PC-3 (cell line): ENCODE measurements around the gene FAM181B. TPM values are rescaled to one million over a fixed set of nuclear protein-coding genes. Genes with fewer than 3 reads are reported as not detected.

Experiments
- ATAC-seq: fragments of 200-7000 bp; cut with Tn5 transposase; 2 replicates; pipeline ENCODE4 v1.9.1; 2020; ENCODE audit warnings: mild to moderate bottlenecking, moderate library complexity
- BruUV-seq: library from RNA; stranded (reverse); fragments of 400-500 nt; replicated peaks from 2 replicates; lab custom pipeline; 2021; lab: Mats Ljungman, UMichigan
- CTCF ChIA-PET: fragments of 300-600 bp; sonication (Branson Sonifier 250); formaldehyde crosslinking; loops from one replicate; lab custom pipeline; 2022; ENCODE audit warnings: antibody characterized with exemption; lab: Charles Lee
- POLR2A ChIA-PET: fragments of 300-600 bp; sonication (Branson Sonifier 250); formaldehyde crosslinking; loops from one replicate; lab custom pipeline; 2022; ENCODE audit warnings: antibody characterized with exemption; ENCODE audit not compliant: unreplicated experiment; lab: Charles Lee
- DNase-seq: peaks from one replicate; pipeline ENCODE4 v3.0.0-alpha.2; 2015
- H2AFZ ChIP-seq: fragments of 300-600 bp; sonication (generic); 2 replicates; pipeline ENCODE4 v1.6.0; 2016; ENCODE audit warnings: antibody characterized with exemption, low read length
- H3F3A ChIP-seq: fragments of 300-600 bp; sonication (generic); one replicate; pipeline ENCODE4 v1.6.0; 2017; ENCODE audit warnings: antibody characterized with exemption, low read length, control low read depth, mild to moderate bottlenecking; ENCODE audit not compliant: unreplicated experiment
- H3K27ac ChIP-seq: fragments of 300-600 bp; sonication (generic); 2 replicates; pipeline ENCODE4 v1.5.1; 2016; ENCODE audit warnings: mild to moderate bottlenecking, low read length
- H3K27me3 ChIP-seq: fragments of 300-600 bp; sonication (generic); 2 replicates; pipeline ENCODE4 v1.6.1; 2016; ENCODE audit warnings: low read length, mixed read lengths
- H3K36me3 ChIP-seq: fragments of 300-600 bp; sonication (generic); 2 replicates; pipeline ENCODE4 v1.6.1; 2016; ENCODE audit warnings: low read depth, mixed run types, low read length, mixed read lengths
- H3K4me1 ChIP-seq: fragments of 300-600 bp; sonication (generic); 2 replicates; pipeline ENCODE4 v1.5.1; 2016; ENCODE audit warnings: low read length; ENCODE audit not compliant: insufficient read depth
- H3K4me2 ChIP-seq: fragments of 300-600 bp; sonication (generic); 2 replicates; pipeline ENCODE4 v1.6.0; 2016; ENCODE audit warnings: low read length
- H3K4me3 ChIP-seq: fragments of 300-600 bp; sonication (generic); 2 replicates; pipeline ENCODE4 v1.5.1; 2016; ENCODE audit warnings: mild to moderate bottlenecking, low read length, mixed read lengths
- H3K79me2 ChIP-seq: fragments of 300-600 bp; sonication (generic); 2 replicates; pipeline ENCODE4 v1.6.1; 2017; ENCODE audit warnings: low read length, mixed read lengths
- H3K9ac ChIP-seq: fragments of 300-600 bp; sonication (generic); 2 replicates; pipeline ENCODE4 v1.6.0; 2016; ENCODE audit warnings: mild to moderate bottlenecking, low read length
- H3K9me2 ChIP-seq: fragments of 300-600 bp; sonication (generic); replicated peaks from 2 replicates; pipeline ENCODE4 v1.6.1; 2016; ENCODE audit warnings: mixed run types, low read length, mixed read lengths
- H3K9me3 ChIP-seq: fragments of 300-600 bp; sonication (generic); 2 replicates; pipeline ENCODE4 v1.6.1; 2016; ENCODE audit warnings: low read length, mixed read lengths
- H4K20me1 ChIP-seq: fragments of 300-600 bp; sonication (generic); 2 replicates; pipeline ENCODE4 v1.6.1; 2016; ENCODE audit warnings: low read length, mixed read lengths
- EZH2 ChIP-seq: fragments of 300-600 bp; sonication (generic); IDR thresholded peaks from one replicate; pipeline ENCODE4 v1.6.1; 2017; ENCODE audit warnings: antibody characterized with exemption, mild to moderate bottlenecking, low read length; ENCODE audit not compliant: unreplicated experiment
- EZH2phosphoT487 ChIP-seq: fragments of 300-600 bp; sonication (generic); IDR thresholded peaks from 2 replicates; pipeline ENCODE4 v1.6.1; 2018; ENCODE audit warnings: mild to moderate bottlenecking, antibody characterized with exemption, low read length, borderline replicate concordance
- intact Hi-C: fragments of 100-400 bp; cut with micrococcal nuclease; formaldehyde crosslinking; loops from 2 replicates; pipeline ENCODE4 v1.9.0; 2023
- total RNA-seq: library from RNA; depleted of rRNA; stranded (reverse); fragments of >200 nt; gene quantifications from 2 replicates; pipeline ENCODE4 v1.2.3, GENCODE V29; 2014
- TF ChIP-seq, protein P1 (sequence below): fragments of 300-600 bp; sonication (generic); conservative IDR thresholded peaks from 2 replicates; pipeline ENCODE4 v1.5.1; 2017; ENCODE audit warnings: antibody characterized with exemption, low read depth, mild to moderate bottlenecking, low read length

The FAM181B gene
- total RNA-seq, 1 experiment from 2014 or later, result not detected

DNA sequence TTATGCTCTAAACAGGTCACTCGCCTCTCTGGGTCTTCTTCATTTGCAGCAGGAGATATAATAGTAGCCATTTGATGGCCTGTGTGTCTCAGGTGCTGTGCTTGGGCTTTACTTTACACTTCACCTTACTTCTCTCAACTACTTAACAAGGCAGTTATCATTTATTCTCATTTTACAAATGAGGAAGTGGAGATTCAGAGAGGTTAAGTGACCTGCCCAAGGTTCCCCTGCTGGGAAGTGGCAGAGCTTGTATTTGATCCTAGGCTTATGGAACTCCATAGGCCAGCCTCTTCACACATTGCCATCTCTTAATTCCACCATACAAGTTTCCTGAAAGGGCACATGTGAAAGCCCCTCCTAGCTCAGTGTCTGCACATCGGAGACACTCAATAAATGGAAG lies 30.4 kb downstream of the FAM181B start:
- H3K27me3 ChIP-seq, result no peaks in the 10 kb centered on the region
- no peak for DNase-seq
- ATAC-seq, result no peak
- H3K9ac ChIP-seq, result no peak overlapping the region
- no peaks in the 10 kb centered on the region for H3K9me2 ChIP-seq
- H3K9me3 ChIP-seq, result no peaks in the 10 kb centered on the region
- no peak overlapping the region for H2AFZ ChIP-seq
- no peak overlapping the region for H3K4me3 ChIP-seq
- H4K20me1 ChIP-seq, result no peaks in the 10 kb centered on the region
- no TSS peak for BruUV-seq
- intact Hi-C loops, result loop anchor here (5.0 kb wide), 1 partner anchor 1046 kb away; no protein-coding TSS in a partner anchor
- CTCF ChIA-PET, result no interaction called here
- no peaks in the 10 kb centered on the region for H3K36me3 ChIP-seq
- no peaks in the 10 kb centered on the region for H3K79me2 ChIP-seq
- no peaks in the 10 kb centered on the region for H3F3A ChIP-seq
- POLR2A ChIA-PET, result no interaction called here
- no peaks in the 10 kb centered on the region for H3K4me1 ChIP-seq
- TF ChIP-seq, protein P1, sequence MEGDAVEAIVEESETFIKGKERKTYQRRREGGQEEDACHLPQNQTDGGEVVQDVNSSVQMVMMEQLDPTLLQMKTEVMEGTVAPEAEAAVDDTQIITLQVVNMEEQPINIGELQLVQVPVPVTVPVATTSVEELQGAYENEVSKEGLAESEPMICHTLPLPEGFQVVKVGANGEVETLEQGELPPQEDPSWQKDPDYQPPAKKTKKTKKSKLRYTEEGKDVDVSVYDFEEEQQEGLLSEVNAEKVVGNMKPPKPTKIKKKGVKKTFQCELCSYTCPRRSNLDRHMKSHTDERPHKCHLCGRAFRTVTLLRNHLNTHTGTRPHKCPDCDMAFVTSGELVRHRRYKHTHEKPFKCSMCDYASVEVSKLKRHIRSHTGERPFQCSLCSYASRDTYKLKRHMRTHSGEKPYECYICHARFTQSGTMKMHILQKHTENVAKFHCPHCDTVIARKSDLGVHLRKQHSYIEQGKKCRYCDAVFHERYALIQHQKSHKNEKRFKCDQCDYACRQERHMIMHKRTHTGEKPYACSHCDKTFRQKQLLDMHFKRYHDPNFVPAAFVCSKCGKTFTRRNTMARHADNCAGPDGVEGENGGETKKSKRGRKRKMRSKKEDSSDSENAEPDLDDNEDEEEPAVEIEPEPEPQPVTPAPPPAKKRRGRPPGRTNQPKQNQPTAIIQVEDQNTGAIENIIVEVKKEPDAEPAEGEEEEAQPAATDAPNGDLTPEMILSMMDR, result no peak
- TF ChIP-seq EZH2, result no peak
- no peak for TF ChIP-seq EZH2phosphoT487
- H3K27ac ChIP-seq, result no peak overlapping the region
- H3K4me2 ChIP-seq, result no peak overlapping the region

DNA sequence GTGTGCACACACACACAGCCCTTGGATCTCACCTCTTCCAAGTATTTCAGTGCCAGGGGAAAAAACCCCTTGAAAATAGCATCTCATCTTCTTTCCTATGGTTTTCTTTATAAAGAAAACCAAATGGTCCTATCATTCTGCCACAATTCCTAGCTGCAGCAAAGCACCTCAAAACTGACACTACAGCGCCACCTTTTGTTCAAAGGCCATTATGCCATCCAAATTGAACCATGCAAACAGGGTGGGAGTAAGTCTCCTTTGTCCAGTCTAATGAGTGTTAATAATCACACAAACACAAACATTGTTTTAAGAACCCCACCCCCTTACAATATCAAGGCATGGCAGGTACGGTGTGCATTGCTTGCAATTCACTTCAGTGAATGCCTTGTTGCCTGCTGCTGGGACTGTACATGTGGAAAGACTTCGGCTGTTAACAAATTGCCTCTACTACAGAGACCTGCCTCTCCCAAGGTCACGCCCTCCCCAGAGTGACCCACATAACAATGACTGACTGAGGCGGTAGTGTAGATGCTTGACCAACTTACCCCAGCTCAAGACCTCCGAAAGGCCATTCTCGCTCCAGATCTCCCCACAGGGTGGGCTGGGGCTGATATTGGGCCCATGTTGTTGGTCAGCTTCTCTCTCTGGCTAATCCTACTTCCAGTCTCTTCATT lies 31.7 kb downstream of the FAM181B start:
- H2AFZ ChIP-seq, result no peak overlapping the region
- no TSS peak for BruUV-seq
- TF ChIP-seq EZH2phosphoT487 (no peak), EZH2 (no peak)
- TF ChIP-seq, protein P1, result peak; percentile 94
- peak; percentile 81 for DNase-seq
- H3K79me2 ChIP-seq, result no peaks in the 10 kb centered on the region
- intact Hi-C loops, result loop anchor here (5.0 kb wide), 1 partner anchor 1045 kb away; no protein-coding TSS in a partner anchor
- H3F3A ChIP-seq, result no peaks in the 10 kb centered on the region
- no peaks in the 10 kb centered on the region for H3K9me3 ChIP-seq
- no peak overlapping the region for H3K27ac ChIP-seq
- H3K9ac ChIP-seq, result no peak overlapping the region
- ATAC-seq, result no peak
- no peaks in the 10 kb centered on the region for H3K36me3 ChIP-seq
- no peaks in the 10 kb centered on the region for H3K27me3 ChIP-seq
- no peak overlapping the region for H3K4me3 ChIP-seq
- CTCF ChIA-PET, result no interaction called here
- H3K9me2 ChIP-seq, result no peaks in the 10 kb centered on the region
- POLR2A ChIA-PET, result no interaction called here
- no peaks in the 10 kb centered on the region for H4K20me1 ChIP-seq
- no peaks in the 10 kb centered on the region for H3K4me1 ChIP-seq
- H3K4me2 ChIP-seq, result no peak overlapping the region

DNA sequence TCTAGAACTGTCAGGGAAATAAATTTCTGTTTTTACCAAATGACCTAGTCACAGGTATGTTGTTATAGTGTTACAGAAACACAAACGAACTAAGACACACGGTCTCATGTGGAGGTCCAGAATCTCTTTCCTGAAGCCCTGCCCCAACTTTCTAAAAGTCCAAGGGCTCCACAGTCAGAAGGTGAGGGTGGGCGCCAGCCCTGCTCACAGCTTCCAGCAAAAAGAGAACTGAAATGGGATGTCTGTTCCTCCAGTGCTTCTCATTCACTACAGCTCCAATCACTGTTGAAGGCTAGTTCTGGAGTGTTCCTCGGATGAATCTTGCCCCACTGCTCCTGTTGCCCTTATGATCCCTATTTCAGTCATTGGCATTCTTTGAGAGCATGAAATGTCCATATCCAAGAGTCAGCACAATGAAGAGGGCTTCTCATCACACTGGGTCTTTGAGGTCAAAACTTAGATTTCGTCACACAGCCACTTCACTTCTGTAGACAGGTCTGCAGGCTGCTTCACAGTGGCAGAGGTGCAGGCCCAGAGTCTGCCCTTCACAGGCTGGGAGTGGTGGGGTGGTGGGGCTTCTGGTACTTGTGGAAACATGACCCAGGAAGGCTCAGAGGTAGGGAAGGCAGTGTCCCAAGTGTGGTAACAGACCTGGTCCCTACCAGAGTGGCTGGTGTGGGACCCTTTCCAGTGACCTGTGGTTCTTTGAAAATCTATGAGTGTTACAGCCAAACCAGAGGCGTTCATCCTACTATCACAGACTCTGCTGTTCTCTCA lies 34.9 kb downstream of the FAM181B start:
- no peak for DNase-seq
- CTCF ChIA-PET, result no interaction called here
- H3K4me3 ChIP-seq, result no peak overlapping the region
- peaks cover 8% of the 10 kb centered on the region; the same call in 1 of the 2 replicates for H3K4me1 ChIP-seq
- H3K9me3 ChIP-seq, result no peaks in the 10 kb centered on the region
- H3K36me3 ChIP-seq, result no peaks in the 10 kb centered on the region
- no peak overlapping the region for H3K4me2 ChIP-seq
- intact Hi-C loops, result no loop called here
- H3K27me3 ChIP-seq, result no peaks in the 10 kb centered on the region
- BruUV-seq, result no TSS peak
- ATAC-seq, result no peak
- H3K9ac ChIP-seq, result no peak overlapping the region
- TF ChIP-seq EZH2phosphoT487, result no peak
- TF ChIP-seq, protein P1, result no peak
- TF ChIP-seq EZH2, result no peak
- no peaks in the 10 kb centered on the region for H3K9me2 ChIP-seq
- no peaks in the 10 kb centered on the region for H3K79me2 ChIP-seq
- no peak overlapping the region for H3K27ac ChIP-seq
- H3F3A ChIP-seq, result no peaks in the 10 kb centered on the region
- H4K20me1 ChIP-seq, result no peaks in the 10 kb centered on the region
- no peak overlapping the region for H2AFZ ChIP-seq
- POLR2A ChIA-PET, result no interaction called here
